Loucy (cell line): ENCODE data around the gene ITGB1.

Experiments used
- H2AFZ ChIP-seq: fragments of 200-600 bp; sonication (generic); 2 replicates; pipeline ENCODE4 v1.6.0; 2016; ENCODE audit warnings: antibody characterized with exemption, mild to moderate bottlenecking, low read length, moderate library complexity
- H3F3A ChIP-seq: fragments of 200-600 bp; 2 replicates; pipeline ENCODE4 v1.6.0; 2016; ENCODE audit warnings: antibody characterized with exemption, low read depth, mild to moderate bottlenecking
- H3K27me3 ChIP-seq: fragments of 200-600 bp; sonication (generic); 2 replicates; pipeline ENCODE4 v1.6.1; 2014; ENCODE audit warnings: low read length, mild to moderate bottlenecking; ENCODE audit not compliant: insufficient read depth, poor library complexity, severe bottlenecking
- H3K36me3 ChIP-seq: fragments of 200-600 bp; sonication (generic); 2 replicates; pipeline ENCODE4 v1.6.1; 2016; ENCODE audit warnings: low read length; ENCODE audit not compliant: insufficient read depth
- H3K4me1 ChIP-seq: fragments of 200-600 bp; sonication (generic); 2 replicates; pipeline ENCODE4 v1.5.1; 2014; ENCODE audit warnings: low read length, mild to moderate bottlenecking; ENCODE audit not compliant: insufficient read depth, poor library complexity, severe bottlenecking
- H3K4me2 ChIP-seq: fragments of 200-600 bp; sonication (generic); 2 replicates; pipeline ENCODE4 v1.6.0; 2014; ENCODE audit warnings: antibody characterized with exemption, low read length, low read depth, mild to moderate bottlenecking; ENCODE audit not compliant: poor library complexity, severe bottlenecking
- H3K4me3 ChIP-seq: fragments of 200-600 bp; sonication (generic); 2 replicates; pipeline ENCODE4 v1.5.1; 2014; ENCODE audit warnings: low read length, mild to moderate bottlenecking, mixed read lengths; ENCODE audit not compliant: poor library complexity, severe bottlenecking
- H3K79me2 ChIP-seq: fragments of 200-600 bp; sonication (generic); 2 replicates; pipeline ENCODE4 v1.6.1; 2014; ENCODE audit warnings: low read length; ENCODE audit not compliant: insufficient read depth
- H3K9ac ChIP-seq: fragments of 200-600 bp; sonication (generic); 2 replicates; pipeline ENCODE4 v1.6.0; 2014; ENCODE audit warnings: mild to moderate bottlenecking, low read depth, low read length, moderate library complexity; ENCODE audit not compliant: poor library complexity, severe bottlenecking
- H3K9me2 ChIP-seq: fragments of 200-600 bp; sonication (generic); replicated peaks from 2 replicates; pipeline ENCODE4 v1.6.1; 2016; ENCODE audit warnings: low read depth, low read length, mixed read lengths
- H3K9me3 ChIP-seq: fragments of 200-600 bp; sonication (generic); 2 replicates; pipeline ENCODE4 v1.6.1; 2014; ENCODE audit warnings: mild to moderate bottlenecking, antibody characterized with exemption, low read length, low read depth; ENCODE audit not compliant: insufficient read depth
- H4K20me1 ChIP-seq: fragments of 200-600 bp; sonication (generic); 2 replicates; pipeline ENCODE4 v1.6.0; 2014; ENCODE audit warnings: antibody characterized with exemption, low read length, mild to moderate bottlenecking; ENCODE audit not compliant: insufficient read depth, poor library complexity, severe bottlenecking
- EZH2phosphoT487 ChIP-seq: fragments of 200-600 bp; IDR thresholded peaks from 2 replicates; pipeline ENCODE4 v1.6.1; 2018; ENCODE audit warnings: antibody characterized with exemption, mild to moderate bottlenecking, moderate library complexity, borderline replicate concordance
- TF ChIP-seq, protein P1 (sequence below): fragments of 200-600 bp; sonication (generic); conservative IDR thresholded peaks from 2 replicates; pipeline ENCODE4 v1.5.1; 2014; ENCODE audit warnings: mild to moderate bottlenecking, antibody characterized with exemption, low read length

The ITGB1 gene

DNA sequence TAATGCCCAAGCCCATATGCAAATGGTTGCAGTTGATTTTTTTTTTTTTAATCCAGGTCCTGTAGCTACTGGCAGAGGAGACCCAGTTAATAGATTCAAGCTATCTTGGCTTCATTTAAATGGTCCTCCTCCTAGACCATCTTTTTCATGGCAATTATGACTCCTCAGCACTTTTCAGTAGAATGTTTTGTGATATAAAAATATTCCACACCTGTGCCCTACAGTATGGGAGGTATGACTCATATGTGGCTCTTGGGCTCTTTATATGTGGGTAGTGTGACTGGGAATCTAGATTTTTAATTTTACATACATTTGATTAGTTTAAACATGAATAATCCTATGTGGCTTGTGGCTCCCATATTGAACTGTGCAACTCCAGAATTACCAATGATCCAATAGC is 80.1 kb downstream of the ITGB1 start:
- Histone ChIP-seq H3K4me2 (no peak overlapping the region), H3K9ac (no peak overlapping the region), H3K36me3 (no peaks in the 10 kb centered on the region), H3K79me2 (no peaks in the 10 kb centered on the region), H4K20me1 (no peaks in the 10 kb centered on the region), H3F3A (no peaks in the 10 kb centered on the region), H3K27me3 (no peaks in the 10 kb centered on the region), H3K4me3 (no peak overlapping the region), H2AFZ (no peak overlapping the region), H3K4me1 (no peaks in the 10 kb centered on the region), H3K9me3 (no peaks in the 10 kb centered on the region), H3K9me2 (no peaks in the 10 kb centered on the region)
- TF ChIP-seq, protein P1, sequence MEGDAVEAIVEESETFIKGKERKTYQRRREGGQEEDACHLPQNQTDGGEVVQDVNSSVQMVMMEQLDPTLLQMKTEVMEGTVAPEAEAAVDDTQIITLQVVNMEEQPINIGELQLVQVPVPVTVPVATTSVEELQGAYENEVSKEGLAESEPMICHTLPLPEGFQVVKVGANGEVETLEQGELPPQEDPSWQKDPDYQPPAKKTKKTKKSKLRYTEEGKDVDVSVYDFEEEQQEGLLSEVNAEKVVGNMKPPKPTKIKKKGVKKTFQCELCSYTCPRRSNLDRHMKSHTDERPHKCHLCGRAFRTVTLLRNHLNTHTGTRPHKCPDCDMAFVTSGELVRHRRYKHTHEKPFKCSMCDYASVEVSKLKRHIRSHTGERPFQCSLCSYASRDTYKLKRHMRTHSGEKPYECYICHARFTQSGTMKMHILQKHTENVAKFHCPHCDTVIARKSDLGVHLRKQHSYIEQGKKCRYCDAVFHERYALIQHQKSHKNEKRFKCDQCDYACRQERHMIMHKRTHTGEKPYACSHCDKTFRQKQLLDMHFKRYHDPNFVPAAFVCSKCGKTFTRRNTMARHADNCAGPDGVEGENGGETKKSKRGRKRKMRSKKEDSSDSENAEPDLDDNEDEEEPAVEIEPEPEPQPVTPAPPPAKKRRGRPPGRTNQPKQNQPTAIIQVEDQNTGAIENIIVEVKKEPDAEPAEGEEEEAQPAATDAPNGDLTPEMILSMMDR = no peak
- no peak for TF ChIP-seq EZH2phosphoT487

DNA sequence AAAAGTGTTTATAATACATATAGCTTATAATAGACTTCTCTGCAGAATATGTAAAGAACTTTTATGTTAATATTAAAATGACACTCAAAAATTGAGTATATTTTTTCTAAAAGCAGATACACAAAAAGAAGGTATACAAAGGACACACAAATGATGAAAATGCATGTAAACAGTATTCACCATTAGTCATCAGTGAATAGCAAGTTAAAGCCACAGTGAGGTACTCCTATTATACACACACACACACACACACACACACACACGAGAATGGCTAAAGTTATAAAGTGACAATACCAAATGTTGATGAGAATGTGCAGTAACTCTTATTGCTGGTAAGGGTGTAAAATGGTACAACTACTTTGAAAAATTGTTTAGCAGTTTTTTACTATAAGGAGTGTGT is 92.9 kb downstream of the ITGB1 start:
- Histone ChIP-seq H3F3A (no peaks in the 10 kb centered on the region), H3K36me3 (no peaks in the 10 kb centered on the region), H3K4me2 (no peak overlapping the region), H2AFZ (no peak overlapping the region), H3K27me3 (no peaks in the 10 kb centered on the region), H3K9me3 (no peaks in the 10 kb centered on the region), H3K4me3 (no peak overlapping the region), H3K9me2 (no peaks in the 10 kb centered on the region), H4K20me1 (no peaks in the 10 kb centered on the region), H3K79me2 (no peaks in the 10 kb centered on the region), H3K9ac (no peak overlapping the region), H3K4me1 (peaks cover 7% of the 10 kb centered on the region)
- no peak for TF ChIP-seq EZH2phosphoT487
- TF ChIP-seq, protein P1 = no peak

DNA sequence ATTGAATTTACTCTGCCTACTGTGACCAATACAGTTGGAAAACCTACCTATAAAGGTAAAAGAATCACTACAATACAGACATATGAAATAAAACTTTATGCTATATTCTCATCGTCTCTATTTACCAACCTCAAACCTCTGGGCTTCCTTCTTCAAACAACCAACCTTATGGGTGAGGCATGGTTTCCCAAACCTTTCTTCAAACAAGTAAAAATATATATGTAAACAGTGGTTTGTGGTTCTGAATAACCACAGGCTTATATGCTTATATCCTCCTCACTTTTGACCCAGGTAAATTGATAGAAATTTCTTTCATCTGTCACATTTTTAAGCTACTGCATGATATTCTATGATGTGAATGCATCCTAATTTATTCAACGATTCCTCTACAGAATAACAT is 103.6 kb downstream of the ITGB1 start:
- Histone ChIP-seq H3F3A (no peaks in the 10 kb centered on the region), H3K36me3 (no peaks in the 10 kb centered on the region), H2AFZ (no peak overlapping the region), H3K4me3 (no peak overlapping the region), H3K9me3 (no peaks in the 10 kb centered on the region), H3K27me3 (no peaks in the 10 kb centered on the region), H3K9me2 (no peaks in the 10 kb centered on the region), H3K9ac (no peak overlapping the region), H3K4me2 (no peak overlapping the region), H4K20me1 (no peaks in the 10 kb centered on the region), H3K79me2 (no peaks in the 10 kb centered on the region), H3K4me1 (no peaks in the 10 kb centered on the region)
- TF ChIP-seq EZH2phosphoT487 = no peak
- TF ChIP-seq, protein P1 = no peak
